Brain microvascular endothelial cell (primary cell): ENCODE measurements around the gene SLC44A3.
A peak's percentile ranks its signal among the peaks of the same experiment; 100 is the strongest.

Experiments used
- DNase-seq: peaks from one replicate; pipeline ENCODE4 v3.0.0-alpha.2; 2020
- H3K27ac ChIP-seq: fragments of 250-450 bp; sonication (Bioruptor Pico); 2 replicates; pipeline ENCODE4 v1.5.1; 2020; ENCODE audit warnings: mild to moderate bottlenecking, moderate library complexity
- H3K27me3 ChIP-seq: fragments of 250-450 bp; sonication (Bioruptor Pico); replicated peaks from 2 replicates; pipeline ENCODE4 v1.5.1; 2020; ENCODE audit warnings: mild to moderate bottlenecking
- H3K36me3 ChIP-seq: fragments of 250-450 bp; sonication (Bioruptor Pico); replicated peaks from 2 replicates; pipeline ENCODE4 v1.5.1; 2020; ENCODE audit warnings: mild to moderate bottlenecking
- H3K4me3 ChIP-seq: 2 replicates; pipeline ENCODE4 v1.5.1; 2011; ENCODE audit warnings: low read depth, mild to moderate bottlenecking, control low read depth, low read length, moderate library complexity
- in situ Hi-C: cut with HindIII; loops from 2 replicates; pipeline ENCODE4 v1.10.0; 2017; ENCODE audit warnings: low sequenced_read_pairs, low pct_ligation_motif_present
- TF ChIP-seq, protein P1 (sequence below): IDR thresholded peaks from 2 replicates; pipeline ENCODE4 v1.5.1; 2011; ENCODE audit warnings: low read depth, mild to moderate bottlenecking, moderate library complexity, low read length, control low read depth, inconsistent platforms; ENCODE audit errors: missing control alignments

SLC44A3 gene

DNA sequence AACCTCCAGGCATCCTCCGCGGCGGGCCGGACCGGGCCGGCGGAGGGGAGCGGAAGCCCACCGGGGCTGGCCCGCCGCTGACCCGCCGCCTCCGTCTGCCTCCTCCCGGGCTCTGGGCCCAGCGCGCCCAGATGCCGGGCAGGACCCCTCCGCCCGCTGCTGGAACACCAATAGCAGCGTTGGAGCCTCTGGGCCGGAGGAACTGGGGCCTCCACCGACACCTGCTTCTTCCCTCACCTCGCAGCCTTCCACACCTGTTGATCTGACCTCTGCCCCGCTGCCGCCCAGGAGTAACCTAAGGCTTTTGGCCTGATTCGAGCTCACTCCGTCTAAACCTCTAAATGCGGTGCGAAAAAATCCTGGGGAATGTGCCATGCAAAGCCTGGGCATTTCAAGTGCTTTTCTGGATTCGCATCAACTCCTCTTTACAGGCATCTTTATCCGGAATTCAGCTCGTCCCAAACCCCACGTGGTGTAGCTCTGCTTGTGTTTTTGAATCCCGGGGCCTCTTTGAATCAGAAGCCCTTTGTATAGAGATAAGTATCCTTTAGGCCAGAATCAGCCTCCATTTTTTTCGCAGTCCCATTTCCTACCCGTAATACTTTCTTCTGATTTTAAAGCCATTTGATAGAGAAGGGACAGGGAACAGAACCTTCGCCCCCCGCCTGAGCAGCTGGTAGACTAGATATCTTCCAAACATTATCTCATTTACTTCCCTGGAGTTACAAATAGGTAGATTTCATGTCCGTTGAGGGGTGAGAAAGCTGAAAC lies 107.4 kb downstream of the SLC44A3 start:
- H3K4me3 ChIP-seq = peak overlapping the region; percentile 86
- peak; percentile 51 for DNase-seq
- in situ Hi-C loops = no loop called here
- no peaks in the 10 kb centered on the region for H3K36me3 ChIP-seq
- peak overlapping the region; percentile 77 for H3K27ac ChIP-seq
- H3K27me3 ChIP-seq = no peaks in the 10 kb centered on the region
- TF ChIP-seq, protein P1, sequence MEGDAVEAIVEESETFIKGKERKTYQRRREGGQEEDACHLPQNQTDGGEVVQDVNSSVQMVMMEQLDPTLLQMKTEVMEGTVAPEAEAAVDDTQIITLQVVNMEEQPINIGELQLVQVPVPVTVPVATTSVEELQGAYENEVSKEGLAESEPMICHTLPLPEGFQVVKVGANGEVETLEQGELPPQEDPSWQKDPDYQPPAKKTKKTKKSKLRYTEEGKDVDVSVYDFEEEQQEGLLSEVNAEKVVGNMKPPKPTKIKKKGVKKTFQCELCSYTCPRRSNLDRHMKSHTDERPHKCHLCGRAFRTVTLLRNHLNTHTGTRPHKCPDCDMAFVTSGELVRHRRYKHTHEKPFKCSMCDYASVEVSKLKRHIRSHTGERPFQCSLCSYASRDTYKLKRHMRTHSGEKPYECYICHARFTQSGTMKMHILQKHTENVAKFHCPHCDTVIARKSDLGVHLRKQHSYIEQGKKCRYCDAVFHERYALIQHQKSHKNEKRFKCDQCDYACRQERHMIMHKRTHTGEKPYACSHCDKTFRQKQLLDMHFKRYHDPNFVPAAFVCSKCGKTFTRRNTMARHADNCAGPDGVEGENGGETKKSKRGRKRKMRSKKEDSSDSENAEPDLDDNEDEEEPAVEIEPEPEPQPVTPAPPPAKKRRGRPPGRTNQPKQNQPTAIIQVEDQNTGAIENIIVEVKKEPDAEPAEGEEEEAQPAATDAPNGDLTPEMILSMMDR = no peak

DNA sequence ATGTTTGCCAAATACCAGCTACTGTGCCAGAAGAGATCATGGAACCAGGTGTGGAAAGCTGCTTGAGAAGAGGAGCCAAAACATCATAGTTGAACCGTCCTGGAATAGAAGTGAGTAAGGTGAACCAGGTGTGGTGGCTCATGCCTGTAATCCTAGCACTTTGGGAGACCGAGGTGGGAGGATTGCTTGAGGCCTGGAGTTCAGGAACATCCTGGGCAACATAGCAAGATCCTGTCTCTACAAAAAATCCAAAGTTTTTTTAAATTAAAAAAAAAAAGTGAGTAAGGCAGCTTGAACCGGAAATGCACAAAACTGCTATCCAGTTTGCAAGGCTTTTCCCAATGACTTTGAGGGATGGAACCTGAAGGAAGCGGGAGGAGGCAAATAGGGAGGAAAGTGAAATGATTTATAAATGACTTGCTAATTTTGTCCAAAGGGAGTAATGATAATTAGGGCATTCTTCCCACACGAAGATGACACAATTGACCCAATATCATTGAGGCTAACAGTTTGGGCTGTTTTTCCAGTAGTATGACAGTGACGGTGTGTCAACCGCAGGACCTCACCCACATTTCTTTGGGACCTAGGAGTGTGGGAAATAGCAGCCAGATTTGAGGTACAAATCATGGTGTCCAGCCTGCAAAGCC lies 108.3 kb downstream of the SLC44A3 start:
- in situ Hi-C loops = no loop called here
- no peaks in the 10 kb centered on the region for H3K27me3 ChIP-seq
- peak overlapping the region; percentile 86 for H3K4me3 ChIP-seq
- no peak for DNase-seq
- no peak overlapping the region for H3K27ac ChIP-seq
- TF ChIP-seq, protein P1 = no peak
- H3K36me3 ChIP-seq = no peaks in the 10 kb centered on the region

DNA sequence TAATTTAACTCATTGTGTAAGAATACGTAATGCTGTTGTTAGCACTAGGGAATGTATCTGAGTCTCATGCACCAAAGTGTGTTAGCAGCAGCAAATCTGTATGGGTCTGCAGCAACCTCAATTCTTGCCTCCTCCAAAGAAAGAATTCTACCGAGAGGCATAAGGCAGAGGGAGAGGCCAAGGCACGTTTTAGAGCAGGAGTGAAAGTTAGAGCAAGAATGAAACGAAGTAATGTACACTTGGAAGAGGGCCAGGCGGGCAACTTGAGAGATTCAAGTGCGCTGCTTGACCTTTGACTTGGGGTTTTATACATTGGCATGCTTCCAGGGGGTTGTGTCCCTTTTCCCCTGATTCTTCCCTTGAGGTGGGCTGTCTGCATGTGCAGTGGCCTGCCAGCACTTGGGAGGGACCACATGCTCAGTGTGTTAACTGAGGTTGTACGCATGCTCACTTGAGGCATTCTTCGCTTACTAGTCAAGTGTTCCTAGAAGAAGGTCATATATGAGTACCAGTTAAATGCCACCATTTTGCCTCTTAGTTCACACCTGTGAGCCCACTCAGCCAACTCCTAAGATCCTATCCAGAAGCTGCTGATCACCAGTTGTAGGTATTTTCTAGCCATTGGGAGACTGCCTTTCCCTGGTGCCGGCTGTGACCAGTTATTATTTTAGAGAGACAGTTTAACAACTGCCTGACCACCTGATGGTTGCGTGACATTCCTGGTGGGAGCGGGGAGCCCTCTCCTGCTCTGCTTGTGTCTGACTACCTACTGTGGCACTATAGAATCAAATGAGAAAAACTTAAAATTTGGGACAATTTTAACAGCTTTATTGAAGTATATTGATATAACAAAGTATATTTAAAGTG lies 109.4 kb downstream of the SLC44A3 start:
- Histone ChIP-seq H3K27ac (no peak overlapping the region), H3K36me3 (no peaks in the 10 kb centered on the region), H3K27me3 (no peaks in the 10 kb centered on the region), H3K4me3 (peak overlapping the region; percentile 18)
- no peak for DNase-seq
- TF ChIP-seq, protein P1 = no peak
- in situ Hi-C loops = no loop called here

- H3K27me3 ChIP-seq = no peaks in the 10 kb centered on the region
- H3K27ac ChIP-seq = no peak overlapping the region
- H3K4me3 ChIP-seq = no peak overlapping the region
- in situ Hi-C loops = no loop called here
- DNase-seq = no peak
- H3K36me3 ChIP-seq = no peaks in the 10 kb centered on the region
- TF ChIP-seq, protein P1 = no peak
Measured at GRCh38 chr1:94931254-94931841, 111.2 kb downstream of the SLC44A3 start.

GRCh38 chr1:94934551-94934950 lies 114.4 kb downstream of the SLC44A3 start:
- Histone ChIP-seq H3K4me3 (no peak overlapping the region), H3K27ac (no peak overlapping the region), H3K27me3 (no peaks in the 10 kb centered on the region), H3K36me3 (no peaks in the 10 kb centered on the region)
- DNase-seq = no peak
- TF ChIP-seq, protein P1 = no peak
- in situ Hi-C loops = no loop called here
